GM18861 (cell line): ENCODE measurements around the gene IL17RD.

Source experiments
- ATAC-seq: cut with Tn5 transposase; IDR thresholded peaks from one replicate; pipeline ENCODE4 v1.9.1; 2021; ENCODE audit not compliant: unreplicated experiment

The IL17RD gene

DNA sequence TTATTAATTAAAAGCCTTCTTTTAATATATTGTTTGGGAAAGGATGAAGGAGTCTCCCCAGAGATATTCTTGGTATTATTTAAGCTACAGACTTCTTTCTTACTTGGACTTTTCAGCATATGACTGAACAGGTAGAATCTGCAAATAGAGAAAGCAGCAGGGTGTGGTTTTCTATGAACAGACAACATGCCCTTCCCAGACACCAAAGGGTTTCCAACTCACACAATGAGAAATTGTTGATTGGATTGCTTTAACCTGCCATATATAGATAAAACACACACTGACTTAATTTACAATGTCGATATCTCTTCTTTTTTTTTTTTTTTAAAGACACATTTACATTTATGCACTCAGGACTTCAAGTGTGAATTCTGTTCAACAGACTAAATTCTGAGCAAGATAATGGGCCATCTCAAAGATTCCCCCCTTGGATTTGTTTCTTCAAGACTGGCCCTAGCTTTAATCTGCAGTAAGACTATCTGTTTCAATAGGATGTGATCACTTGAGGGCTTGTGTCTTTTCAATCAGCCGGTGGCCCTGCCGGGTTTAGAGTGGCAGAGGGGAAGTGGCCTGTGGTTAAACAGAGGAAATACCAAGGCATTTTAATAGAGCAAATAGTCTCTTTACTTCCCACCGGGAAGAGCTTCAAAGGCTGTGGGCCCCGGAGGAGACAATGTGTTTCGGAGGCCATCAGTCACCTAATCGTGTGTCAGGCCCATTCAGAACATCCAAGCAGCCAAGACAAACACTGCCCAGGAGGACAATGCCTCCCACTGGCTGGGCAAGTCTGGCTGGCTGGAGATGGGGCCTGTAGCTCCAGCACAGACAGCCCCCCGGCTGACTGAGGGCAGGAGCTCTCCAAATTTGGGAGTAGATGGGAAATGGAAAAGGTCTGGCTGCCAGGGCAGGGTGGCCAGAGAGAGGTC, 6.1 kb downstream of the IL17RD start:
- ATAC-seq = no peak

DNA sequence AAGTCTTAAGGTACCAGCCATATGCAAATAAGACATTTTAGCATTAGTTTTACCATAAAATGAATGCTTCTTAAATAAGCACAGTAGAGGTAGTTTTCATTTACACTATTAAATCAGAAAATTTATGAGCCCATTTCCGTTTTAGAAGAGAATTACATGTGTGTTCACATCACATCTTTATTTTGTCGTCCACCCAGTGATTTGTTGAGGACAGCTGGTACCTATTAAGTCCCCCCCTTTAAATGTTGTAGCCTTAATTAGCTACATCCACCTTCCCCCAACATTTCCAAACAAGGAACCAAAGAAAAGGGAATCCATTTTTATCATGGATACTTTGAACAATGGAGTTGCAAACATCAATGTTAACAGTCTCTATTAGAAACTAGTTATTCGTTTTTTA, 6.8 kb downstream of the IL17RD start:
- no peak for ATAC-seq

- no peak for ATAC-seq
Observed at GRCh38 chr3:57157545-57157944, 7.6 kb downstream of the IL17RD start.

GRCh38 chr3:57155310-57155643, 9.9 kb downstream of the IL17RD start:
- ATAC-seq = no peak

DNA sequence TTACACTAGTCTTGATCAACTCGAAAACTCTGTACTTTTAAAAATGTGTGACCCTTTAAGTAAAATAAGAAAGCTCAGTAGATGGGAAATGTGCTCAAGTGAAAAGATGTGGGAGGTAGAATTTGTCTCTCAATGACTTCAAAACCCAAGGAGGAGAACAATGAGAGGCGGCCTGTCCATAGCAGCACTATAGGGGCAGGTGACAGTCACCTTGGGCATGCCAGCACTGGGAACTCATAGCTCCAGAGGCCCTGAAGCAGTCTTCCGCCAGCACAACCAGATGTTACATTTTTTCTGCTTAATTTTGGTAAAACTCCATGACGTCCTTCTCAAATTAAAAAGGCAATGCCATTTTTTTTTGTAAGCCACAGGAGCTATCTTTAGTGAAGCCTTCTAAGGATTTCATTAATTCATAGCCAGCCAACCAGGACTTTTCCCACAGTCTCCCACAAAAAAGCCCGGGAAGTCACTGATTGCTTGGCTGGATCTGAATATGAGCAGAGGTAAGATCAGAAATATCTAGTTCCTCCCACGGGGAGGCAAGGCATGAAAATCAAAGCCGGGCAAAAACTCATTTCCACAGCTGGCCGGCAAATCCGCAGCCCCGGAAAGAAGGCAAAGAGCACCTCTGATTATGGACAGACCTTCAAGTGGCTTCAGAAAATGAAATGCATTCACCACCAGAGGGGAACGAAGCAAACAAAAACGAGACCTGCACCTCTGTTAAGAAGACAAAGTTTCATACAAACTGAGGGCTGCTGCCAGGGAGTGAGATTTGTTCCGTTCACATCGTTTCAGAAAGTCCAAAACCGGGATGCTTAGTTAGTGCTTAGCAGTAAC, 10.5 kb downstream of the IL17RD start:
- no peak for ATAC-seq

- ATAC-seq = no peak
Observed at GRCh38 chr3:57152151-57153143, 12.7 kb downstream of the IL17RD start.

DNA sequence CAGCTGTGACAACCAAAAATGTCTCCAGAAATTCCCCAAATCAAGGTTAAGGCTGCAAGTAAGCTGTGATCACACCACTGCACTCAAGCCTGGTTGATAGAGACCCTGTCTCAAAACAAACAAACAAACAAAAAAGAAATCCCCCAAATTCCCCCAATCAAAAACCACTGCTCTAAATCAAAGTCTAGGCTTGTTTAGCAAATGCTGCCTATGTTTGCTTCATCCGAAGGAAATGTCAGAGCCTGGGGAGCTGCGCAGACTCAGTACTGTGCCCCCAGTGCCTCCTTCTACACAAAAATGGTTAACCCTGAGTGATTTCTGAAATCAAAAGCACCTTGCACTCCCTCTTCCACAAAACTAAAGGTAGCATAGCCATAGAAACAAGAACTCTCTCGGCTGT, 13.4 kb downstream of the IL17RD start:
- no peak for ATAC-seq

DNA sequence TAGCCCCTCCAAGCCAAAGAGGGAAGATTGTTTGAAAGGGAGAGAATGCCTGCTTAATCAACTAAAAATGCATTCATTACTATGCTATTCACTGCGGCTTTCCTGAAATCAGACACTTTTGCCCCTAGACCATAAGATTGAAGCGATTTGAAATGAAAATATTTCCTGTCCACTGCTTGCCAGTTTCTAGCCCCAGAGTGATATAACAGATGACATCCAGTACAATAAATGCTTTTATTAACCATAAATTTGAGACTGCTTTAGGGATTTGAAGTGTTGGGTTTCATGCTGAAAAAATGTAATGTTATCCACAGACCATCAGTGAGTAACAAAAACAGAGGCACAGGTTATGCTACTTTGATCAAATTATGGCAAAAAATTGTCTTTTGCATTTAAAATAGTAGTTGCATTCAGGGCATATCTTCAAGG, 14.1 kb downstream of the IL17RD start:
- ATAC-seq = no peak

GRCh38 chr3:57150113-57150581, 15.0 kb downstream of the IL17RD start:
- ATAC-seq = no peak

DNA sequence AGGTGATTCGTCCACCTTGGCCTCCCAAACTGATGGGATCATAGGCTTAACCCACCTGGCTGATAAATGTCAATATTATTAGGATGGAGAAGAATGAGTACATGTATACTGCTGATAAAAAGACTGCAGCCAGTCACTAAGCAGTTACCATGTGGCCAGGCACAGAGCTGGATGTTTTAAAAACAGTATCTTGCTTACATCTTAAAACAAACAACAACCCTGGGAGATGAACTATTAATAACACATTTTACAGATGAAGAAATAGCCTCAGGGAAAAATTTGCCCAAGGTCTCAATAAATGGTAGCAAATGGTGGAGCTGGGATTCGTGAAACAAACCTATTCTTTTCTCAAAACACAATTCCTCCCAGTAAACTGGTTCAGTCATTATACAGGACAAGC, 18.1 kb downstream of the IL17RD start:
- no peak for ATAC-seq

DNA sequence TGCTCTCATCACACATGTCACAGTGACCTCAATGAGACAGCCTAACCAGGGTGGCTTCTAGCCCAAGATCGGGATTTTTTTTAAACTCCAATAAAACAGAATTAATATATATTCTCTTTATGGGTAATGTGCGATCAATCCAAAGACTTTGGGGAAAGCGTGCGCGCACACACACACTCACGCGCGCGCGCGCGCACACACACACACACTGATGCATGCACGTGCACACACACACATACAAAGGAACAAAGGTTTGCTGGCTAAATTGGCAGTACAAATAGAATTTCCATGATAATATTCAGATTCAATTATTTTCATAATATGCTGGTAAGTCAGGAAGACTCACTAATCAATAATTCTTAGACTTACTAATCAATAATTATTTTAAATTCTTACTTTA, 19.3 kb downstream of the IL17RD start:
- ATAC-seq = no peak

DNA sequence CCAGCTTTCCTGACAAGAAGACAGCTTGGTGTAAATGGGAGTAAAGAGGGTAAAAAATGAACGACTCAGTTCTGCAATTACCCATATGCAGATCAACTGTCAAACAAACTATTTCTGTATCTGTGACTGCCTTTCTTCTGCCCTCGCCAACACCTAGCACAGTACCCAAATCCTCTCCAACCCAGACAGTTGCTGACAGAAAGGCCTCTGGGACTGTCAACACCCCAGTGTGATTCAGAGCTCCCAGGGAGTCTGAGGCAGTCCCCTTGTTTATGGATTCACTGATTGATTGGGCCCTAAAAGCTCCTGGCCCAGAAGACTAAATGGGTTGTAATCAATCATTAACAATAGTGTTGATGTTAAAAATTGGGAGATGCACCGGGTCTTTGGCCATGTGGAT, 20.2 kb downstream of the IL17RD start:
- no peak for ATAC-seq

- no peak for ATAC-seq
Observed at GRCh38 chr3:57143886-57144459, 21.2 kb downstream of the IL17RD start.

GRCh38 chr3:57142411-57142723, 22.8 kb downstream of the IL17RD start:
- no peak for ATAC-seq

- no peak for ATAC-seq
Observed at GRCh38 chr3:57141719-57142410, 23.3 kb downstream of the IL17RD start.

- ATAC-seq = no peak
Observed at GRCh38 chr3:57140894-57141293, 24.3 kb downstream of the IL17RD start.

GRCh38 chr3:57135964-57136719, 29.0 kb downstream of the IL17RD start:
- ATAC-seq = no peak

DNA sequence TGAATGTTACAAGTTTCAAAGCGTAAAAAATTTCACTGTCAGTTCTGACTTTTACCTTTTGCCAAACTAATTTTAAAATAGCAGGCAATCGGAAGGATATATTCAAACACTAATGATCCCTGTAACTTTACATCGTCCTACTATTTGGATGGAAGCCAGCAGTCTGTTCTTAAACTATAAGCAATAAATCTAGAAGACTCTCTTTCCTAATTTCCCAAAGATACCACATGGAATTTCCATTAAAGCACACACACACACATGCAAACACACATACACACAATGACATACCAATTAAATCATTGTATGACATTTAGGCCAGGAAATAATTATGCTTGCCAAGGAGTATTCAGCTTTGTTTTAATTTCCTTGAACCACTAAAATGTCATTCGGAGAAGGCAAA, 32.0 kb downstream of the IL17RD start:
- no peak for ATAC-seq

DNA sequence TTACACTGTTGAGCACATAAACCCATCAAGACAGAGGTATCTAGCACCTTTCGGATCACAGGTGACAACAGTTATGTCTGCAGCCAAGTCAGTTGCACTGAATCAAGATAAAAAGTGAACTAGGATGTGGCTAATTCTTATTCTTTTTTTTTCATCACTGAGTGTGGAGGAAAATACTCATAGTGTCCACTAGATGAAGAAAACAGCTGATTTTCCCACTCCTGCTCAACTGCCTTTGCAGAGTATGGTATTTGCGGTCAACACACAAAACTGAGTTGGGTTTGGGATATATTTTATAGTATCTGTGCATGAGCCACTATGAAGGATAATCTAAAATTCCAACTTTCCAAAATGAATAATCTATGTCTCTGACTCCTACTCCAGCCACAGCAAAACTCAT, 32.5 kb downstream of the IL17RD start:
- ATAC-seq = no peak
